LNCaP clone FGC (cell line): ENCODE results near the gene SLC11A1.
A peak's percentile ranks its signal among the peaks of the same experiment; 100 is the strongest.

ENCODE experiments used
- DNase-seq: peaks from one replicate; pipeline ENCODE4 v3.0.0-alpha.2; 2011; ENCODE audit warnings: low read depth
- H3K4me3 ChIP-seq: 2 replicates; pipeline ENCODE4 v1.5.1; 2011; ENCODE audit warnings: mild to moderate bottlenecking, low read depth, low read length, control low read depth
- TF ChIP-seq, protein P1 (sequence below): IDR thresholded peaks from 2 replicates; pipeline ENCODE4 v1.5.1; 2012; ENCODE audit warnings: mild to moderate bottlenecking; ENCODE audit not compliant: control insufficient read depth, insufficient read depth; ENCODE audit errors: extremely low read depth

Gene SLC11A1

DNA sequence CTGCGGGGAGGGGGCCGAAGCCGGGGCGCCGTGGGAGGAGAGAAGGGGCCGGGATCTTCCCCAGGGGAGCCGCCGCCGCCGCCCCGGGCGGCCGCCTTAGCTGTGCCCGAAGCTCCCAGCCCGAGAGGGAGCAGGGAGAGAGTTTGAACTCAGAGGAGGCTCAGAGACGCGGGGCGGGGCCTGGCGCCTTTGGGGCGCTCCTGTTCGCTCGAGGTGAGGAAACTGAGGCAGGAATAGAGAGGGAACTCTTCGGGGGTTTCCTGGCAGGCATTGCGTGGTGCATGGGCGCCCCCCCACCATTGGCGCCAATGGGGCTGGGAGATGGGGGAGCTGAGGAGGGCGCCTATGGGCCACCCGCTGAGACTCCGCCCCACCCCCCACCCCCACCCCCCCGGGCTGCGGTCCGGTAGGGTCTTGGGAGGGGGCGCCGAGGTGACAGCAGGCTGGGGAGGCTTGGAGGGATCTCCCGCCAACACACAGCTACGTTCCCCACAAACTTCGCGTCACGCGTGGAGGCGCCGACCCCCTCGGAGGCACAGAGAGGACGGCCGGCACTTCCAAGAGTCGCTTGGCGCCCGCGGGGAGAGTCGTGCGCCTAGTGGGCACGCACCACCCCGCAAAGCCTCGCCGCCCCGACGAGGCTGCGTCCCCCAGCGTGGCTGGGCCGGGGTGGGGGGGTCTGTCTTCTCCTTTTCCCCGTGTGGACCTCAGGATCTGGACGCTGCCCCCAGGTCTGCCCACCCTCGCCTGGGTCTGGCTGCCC is 18.3 kb downstream of the SLC11A1 start:
- DNase-seq = no peak
- peak overlapping the region; percentile 68 for H3K4me3 ChIP-seq
- TF ChIP-seq, protein P1, sequence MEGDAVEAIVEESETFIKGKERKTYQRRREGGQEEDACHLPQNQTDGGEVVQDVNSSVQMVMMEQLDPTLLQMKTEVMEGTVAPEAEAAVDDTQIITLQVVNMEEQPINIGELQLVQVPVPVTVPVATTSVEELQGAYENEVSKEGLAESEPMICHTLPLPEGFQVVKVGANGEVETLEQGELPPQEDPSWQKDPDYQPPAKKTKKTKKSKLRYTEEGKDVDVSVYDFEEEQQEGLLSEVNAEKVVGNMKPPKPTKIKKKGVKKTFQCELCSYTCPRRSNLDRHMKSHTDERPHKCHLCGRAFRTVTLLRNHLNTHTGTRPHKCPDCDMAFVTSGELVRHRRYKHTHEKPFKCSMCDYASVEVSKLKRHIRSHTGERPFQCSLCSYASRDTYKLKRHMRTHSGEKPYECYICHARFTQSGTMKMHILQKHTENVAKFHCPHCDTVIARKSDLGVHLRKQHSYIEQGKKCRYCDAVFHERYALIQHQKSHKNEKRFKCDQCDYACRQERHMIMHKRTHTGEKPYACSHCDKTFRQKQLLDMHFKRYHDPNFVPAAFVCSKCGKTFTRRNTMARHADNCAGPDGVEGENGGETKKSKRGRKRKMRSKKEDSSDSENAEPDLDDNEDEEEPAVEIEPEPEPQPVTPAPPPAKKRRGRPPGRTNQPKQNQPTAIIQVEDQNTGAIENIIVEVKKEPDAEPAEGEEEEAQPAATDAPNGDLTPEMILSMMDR = no peak

DNA sequence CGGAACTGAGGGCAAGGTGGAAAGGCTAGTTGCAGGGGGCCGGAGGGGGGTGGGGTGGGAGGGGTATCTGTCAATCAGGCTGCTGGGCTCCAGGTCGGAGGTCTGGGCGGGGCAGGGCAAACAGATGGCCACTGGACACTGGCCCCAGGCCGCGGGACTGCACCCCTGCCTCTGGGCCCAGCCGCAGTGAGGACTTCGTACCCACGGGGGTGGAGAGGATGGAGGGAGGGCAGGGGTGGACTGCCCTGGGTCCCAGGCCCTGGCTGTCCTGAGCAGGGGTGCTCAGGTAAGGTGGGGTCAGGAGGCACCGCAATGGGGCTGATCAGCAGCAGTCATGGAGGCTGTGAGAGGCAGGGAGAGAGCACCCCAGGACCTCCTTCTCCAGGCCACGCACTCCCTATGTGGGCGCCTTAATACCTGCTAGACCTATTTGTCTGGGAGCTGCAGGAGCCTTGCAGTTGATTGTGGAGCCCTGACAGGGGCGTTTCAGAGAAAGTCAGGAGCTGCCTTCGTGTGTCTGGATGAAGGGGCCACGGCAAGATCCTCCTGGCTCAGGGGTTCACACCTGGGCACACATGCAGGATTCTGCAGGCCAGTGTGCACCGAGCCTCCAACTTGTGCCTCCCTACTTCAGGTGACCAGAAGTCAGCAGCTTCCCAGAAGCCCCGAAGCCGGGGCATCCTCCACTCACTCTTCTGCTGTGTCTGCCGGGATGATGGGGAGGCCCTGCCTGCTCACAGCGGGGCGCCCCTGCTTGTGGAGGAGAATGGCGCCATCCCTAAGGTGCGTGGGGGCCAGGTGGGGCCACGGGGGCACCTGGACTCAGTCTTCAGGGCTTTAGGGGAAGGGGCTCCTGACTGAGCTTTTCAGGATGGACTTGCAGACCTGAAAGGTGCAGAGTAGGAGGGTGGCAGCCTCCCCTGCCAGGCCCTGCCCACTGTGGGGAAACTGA is 19.1 kb downstream of the SLC11A1 start:
- TF ChIP-seq, protein P1 = no peak
- H3K4me3 ChIP-seq = peak overlapping the region; percentile 68
- DNase-seq = no peak

DNA sequence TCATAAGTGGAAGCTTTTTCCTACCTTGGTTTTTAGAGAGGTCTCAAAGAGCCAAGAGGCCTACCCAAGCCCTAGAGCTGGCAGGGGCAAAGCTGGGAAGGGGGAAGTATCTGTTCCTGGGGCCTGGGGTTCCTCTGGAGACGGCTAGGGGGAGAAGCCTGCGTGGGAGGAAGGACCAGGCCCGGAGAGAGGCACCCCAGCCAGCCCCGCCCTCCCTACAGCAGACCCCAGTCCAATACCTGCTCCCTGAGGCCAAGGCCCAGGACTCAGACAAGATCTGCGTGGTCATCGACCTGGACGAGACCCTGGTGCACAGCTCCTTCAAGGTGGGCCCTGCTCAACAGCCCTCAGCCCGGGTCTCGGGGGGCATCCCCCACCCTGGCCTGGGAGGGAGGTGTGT is 19.8 kb downstream of the SLC11A1 start:
- DNase-seq = no peak
- TF ChIP-seq, protein P1 = no peak
- H3K4me3 ChIP-seq = no peak overlapping the region

DNA sequence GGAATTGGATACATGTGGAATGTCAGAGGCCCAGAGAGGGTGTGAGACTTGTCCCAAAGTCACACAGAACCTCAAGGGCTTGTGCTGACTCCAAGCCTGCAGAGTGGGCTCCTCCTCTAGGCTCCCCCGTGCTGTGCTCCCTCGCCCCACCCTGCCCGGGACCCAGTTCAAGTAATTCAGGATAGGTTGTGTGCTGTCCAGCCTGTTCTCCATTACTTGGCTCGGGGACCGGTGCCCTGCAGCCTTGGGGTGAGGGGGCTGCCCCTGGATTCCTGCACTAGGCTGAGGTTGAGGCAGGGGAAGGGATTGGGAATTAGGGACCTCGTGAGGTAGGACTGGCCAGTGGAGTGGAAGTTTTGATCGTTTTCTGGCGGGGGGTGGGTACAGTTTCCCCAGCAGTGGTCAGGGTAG is 20.4 kb downstream of the SLC11A1 start:
- TF ChIP-seq, protein P1 = no peak
- DNase-seq = no peak
- H3K4me3 ChIP-seq = no peak overlapping the region

DNA sequence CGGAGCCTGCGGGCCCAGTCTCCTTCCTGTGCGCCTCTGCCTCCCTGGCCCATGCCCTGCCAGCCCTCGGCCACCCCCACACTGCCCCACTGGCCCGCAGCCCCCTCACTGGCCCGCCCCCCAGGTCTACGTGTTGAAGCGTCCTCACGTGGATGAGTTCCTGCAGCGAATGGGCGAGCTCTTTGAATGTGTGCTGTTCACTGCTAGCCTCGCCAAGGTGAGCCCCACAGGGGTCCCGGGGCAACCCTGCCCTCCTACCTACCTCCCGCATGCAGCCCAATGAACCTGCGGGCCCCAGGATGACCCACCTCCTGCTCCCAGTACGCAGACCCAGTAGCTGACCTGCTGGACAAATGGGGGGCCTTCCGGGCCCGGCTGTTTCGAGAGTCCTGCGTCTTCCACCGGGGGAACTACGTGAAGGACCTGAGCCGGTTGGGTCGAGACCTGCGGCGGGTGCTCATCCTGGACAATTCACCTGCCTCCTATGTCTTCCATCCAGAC is 20.9 kb downstream of the SLC11A1 start:
- H3K4me3 ChIP-seq = no peak overlapping the region
- DNase-seq = no peak
- TF ChIP-seq, protein P1 = no peak

DNA sequence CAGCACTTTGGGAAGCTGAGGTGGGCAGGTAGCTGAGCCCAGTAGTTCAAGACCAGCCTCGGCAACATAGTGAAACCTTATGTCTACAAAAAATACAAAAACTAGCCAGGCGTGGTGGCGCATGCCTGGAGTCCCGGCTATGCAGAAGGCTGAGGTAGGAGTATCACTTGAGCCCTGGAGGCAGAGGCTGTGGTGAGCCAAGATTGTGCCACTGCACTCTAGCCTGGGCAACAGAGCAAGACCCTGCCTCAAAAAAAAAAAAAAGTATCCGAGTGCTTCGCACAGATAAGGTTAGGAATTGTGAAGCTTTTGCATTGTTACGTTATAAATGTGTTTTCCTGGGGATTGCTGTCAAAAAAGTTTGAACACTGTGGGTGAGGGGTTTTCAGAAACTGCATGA is 21.7 kb downstream of the SLC11A1 start:
- no peak overlapping the region for H3K4me3 ChIP-seq
- no peak for DNase-seq
- TF ChIP-seq, protein P1 = no peak
